Measurements from ENCODE around the gene PRKD3.

Gene PRKD3

GRCh38 chr2:37342591-37343220 lies 18.1 kb upstream of the PRKD3 start:
- no peak for DNase-seq

- DNase-seq, result no peak
Observed at GRCh38 chr2:37340637-37341036, 16.0 kb upstream of the PRKD3 start.

- no peak for DNase-seq
Observed at GRCh38 chr2:37338933-37339332, 14.3 kb upstream of the PRKD3 start.

- no peak for DNase-seq
Observed at GRCh38 chr2:37337620-37338280, 13.1 kb upstream of the PRKD3 start.

GRCh38 chr2:37335604-37336003 lies 11.0 kb upstream of the PRKD3 start:
- DNase-seq, result no peak

GRCh38 chr2:37333256-37333655 lies 8.6 kb upstream of the PRKD3 start:
- DNase-seq, result no peak

- no peak for DNase-seq
Observed at GRCh38 chr2:37332560-37332959, 7.9 kb upstream of the PRKD3 start.

- DNase-seq, result no peak
Observed at GRCh38 chr2:37330681-37331080, 6.0 kb upstream of the PRKD3 start.

- no peak for DNase-seq
Observed at GRCh38 chr2:37326866-37327634, 2.4 kb upstream of the PRKD3 start.

GRCh38 chr2:37326285-37326684 lies 1.7 kb upstream of the PRKD3 start:
- no peak for DNase-seq

GRCh38 chr2:37325625-37326071 lies 1.0 kb upstream of the PRKD3 start:
- no peak for DNase-seq

- DNase-seq, result no peak
Observed at GRCh38 chr2:37324536-37324785, 172 bp downstream of the PRKD3 start.

- peak; percentile 28 for DNase-seq
Observed at GRCh38 chr2:37323781-37324535, 675 bp downstream of the PRKD3 start.

GRCh38 chr2:37323176-37323780 lies 1.4 kb downstream of the PRKD3 start:
- DNase-seq, result no peak

GRCh38 chr2:37322368-37322767 lies 2.3 kb downstream of the PRKD3 start:
- DNase-seq, result no peak

- no peak for DNase-seq
Observed at GRCh38 chr2:37321029-37321682, 3.5 kb downstream of the PRKD3 start.

- DNase-seq, result no peak
Observed at GRCh38 chr2:37319754-37320609, 4.7 kb downstream of the PRKD3 start.

- DNase-seq, result no peak
Observed at GRCh38 chr2:37318401-37318800, 6.2 kb downstream of the PRKD3 start.

GRCh38 chr2:37317746-37318145 lies 6.9 kb downstream of the PRKD3 start:
- DNase-seq, result no peak

- DNase-seq, result no peak
Observed at GRCh38 chr2:37316181-37316580, 8.5 kb downstream of the PRKD3 start.

- no peak for DNase-seq
Observed at GRCh38 chr2:37315364-37315763, 9.3 kb downstream of the PRKD3 start.

- DNase-seq, result no peak
Observed at GRCh38 chr2:37307500-37307899, 17.1 kb downstream of the PRKD3 start.
